ENCODE data around the gene RHOC.

DNA sequence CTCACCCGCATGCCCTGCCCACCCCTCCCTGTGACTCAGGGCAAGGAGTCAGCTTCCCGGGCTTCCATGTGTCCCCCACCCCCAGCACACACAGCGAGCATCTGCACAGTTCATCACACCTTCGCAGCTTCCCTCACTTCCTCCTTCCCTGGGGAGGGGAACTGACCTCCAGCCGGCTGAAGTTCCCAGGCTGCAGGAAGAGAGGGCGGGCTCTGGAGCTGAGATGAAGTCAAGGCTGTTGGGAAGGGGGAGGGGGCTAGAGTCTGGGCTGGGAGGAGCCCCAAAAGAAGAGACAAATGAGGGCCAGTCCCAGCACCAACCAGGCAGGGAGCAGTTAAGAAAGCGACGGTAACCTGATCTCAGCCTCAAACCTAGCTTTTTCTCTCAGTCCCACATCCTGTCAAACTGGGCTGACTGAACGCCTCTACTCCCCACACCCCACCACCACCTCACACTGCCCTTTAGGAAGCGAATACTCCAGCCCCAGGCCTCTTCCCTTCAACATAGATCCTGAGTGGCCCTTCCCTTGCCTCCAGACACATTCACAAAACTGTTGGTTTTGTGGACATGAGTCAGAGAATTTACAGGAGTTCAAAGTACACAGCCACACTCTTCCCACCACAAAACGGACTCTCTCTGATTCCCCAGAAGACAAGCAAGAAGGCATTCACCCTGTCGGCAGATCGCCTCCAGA, 1.8 kb downstream of the RHOC start:
- TF ChIP-seq, protein P1, sequence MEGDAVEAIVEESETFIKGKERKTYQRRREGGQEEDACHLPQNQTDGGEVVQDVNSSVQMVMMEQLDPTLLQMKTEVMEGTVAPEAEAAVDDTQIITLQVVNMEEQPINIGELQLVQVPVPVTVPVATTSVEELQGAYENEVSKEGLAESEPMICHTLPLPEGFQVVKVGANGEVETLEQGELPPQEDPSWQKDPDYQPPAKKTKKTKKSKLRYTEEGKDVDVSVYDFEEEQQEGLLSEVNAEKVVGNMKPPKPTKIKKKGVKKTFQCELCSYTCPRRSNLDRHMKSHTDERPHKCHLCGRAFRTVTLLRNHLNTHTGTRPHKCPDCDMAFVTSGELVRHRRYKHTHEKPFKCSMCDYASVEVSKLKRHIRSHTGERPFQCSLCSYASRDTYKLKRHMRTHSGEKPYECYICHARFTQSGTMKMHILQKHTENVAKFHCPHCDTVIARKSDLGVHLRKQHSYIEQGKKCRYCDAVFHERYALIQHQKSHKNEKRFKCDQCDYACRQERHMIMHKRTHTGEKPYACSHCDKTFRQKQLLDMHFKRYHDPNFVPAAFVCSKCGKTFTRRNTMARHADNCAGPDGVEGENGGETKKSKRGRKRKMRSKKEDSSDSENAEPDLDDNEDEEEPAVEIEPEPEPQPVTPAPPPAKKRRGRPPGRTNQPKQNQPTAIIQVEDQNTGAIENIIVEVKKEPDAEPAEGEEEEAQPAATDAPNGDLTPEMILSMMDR (IDR thresholded peaks at IDR 0.05), result no peak
- TF ChIP-seq EP300 (IDR thresholded peaks at IDR 0.05) (no peak), POLR2AphosphoS5 (IDR thresholded peaks at IDR 0.05) (peak; percentile 85 to 90)
